GM23338 (cell line): ENCODE data around the gene YPEL4. TPM values are rescaled to one million over a fixed set of nuclear protein-coding genes. Genes with fewer than 3 reads are reported as not detected.

Source experiments
- CREB1 ChIP-seq: fragments of 250-450 bp; sonication (Bioruptor Pico); IDR thresholded peaks from 2 replicates; pipeline ENCODE4 v1.5.0; 2020; ENCODE audit warnings: low read depth, mild to moderate bottlenecking, moderate library complexity
- EZH2 ChIP-seq: fragments of 200-600 bp; sonication (generic); IDR thresholded peaks from one replicate; pipeline ENCODE4 v1.8.0; 2017; ENCODE audit warnings: antibody characterized with exemption, mild to moderate bottlenecking, low read depth; ENCODE audit not compliant: unreplicated experiment
- EZH2phosphoT487 ChIP-seq: fragments of 200-600 bp; sonication (generic); IDR thresholded peaks from one replicate; pipeline ENCODE4 v1.8.1; 2018; ENCODE audit warnings: antibody characterized with exemption; ENCODE audit not compliant: unreplicated experiment
- ZNF114 ChIP-seq: fragments of 250-450 bp; sonication (Bioruptor Pico); IDR thresholded peaks from 2 replicates; pipeline ENCODE4 v1.5.0; 2020; ENCODE audit warnings: mild to moderate bottlenecking, moderate library complexity
- polyA plus RNA-seq: library from polyadenylated mRNA; unstranded; fragments of >200 nt; fragmentation: Nextera tagmentation; extraction: Ambion mirVana; gene quantifications from 2 replicates; pipeline ENCODE4 v1.2.1, GENCODE V29; 2016
- total RNA-seq: library from RNA; depleted of rRNA; stranded (reverse); fragments of >200 nt; shearing (Covaris generic); gene quantifications from 2 replicates; pipeline ENCODE4 v1.2.3, GENCODE V29; 2014
- TF ChIP-seq, protein P1 (sequence below): fragments of 250-450 bp; sonication (Bioruptor Pico); IDR thresholded peaks from 2 replicates; pipeline ENCODE4 v1.5.0; 2020; ENCODE audit warnings: mild to moderate bottlenecking, moderate library complexity
- TF ChIP-seq, protein P2 (sequence below): IDR thresholded peaks from one replicate; pipeline ENCODE4 v1.6.1; 2018; ENCODE audit warnings: antibody characterized with exemption; ENCODE audit not compliant: unreplicated experiment
- TF ChIP-seq, protein P3 (sequence below), 2 experiments: fragments of 200-600 bp in 1 of 2; sonication (generic) in 1 of 2; conservative IDR thresholded peaks; 2 replicates each; pipeline versions ENCODE4 v1.5.1 to v1.6.1; 2016 to 2017; ENCODE audit warnings: antibody characterized with exemption in 2 of 2, low read depth in 2 of 2, mild to moderate bottlenecking in 2 of 2, moderate library complexity in 1 of 2

The YPEL4 gene
- total and polyA plus RNA-seq, 2 experiments from 2014 or later, result 1.1 TPM; not detected in 1

DNA sequence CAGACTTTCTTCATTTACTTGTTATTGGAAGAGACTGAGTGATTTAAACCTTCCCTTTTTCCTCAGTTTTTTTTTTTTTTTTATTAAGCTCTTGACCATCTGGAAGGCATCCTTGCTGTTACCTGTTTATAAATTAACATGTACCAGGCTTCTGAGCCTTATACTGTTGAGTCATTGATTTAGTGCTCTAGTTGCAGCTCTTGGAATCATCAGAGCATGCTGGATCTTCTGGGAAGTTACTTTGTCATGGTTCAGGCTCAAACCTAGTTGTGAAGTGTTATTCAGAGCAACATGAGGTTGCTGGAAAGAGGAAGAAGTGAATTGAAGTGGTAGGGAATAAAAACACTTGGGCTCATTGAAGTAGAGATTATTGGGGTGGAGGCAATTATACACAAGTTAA is 24.5 kb upstream of the YPEL4 start (continued):
- TF ChIP-seq, protein P1, sequence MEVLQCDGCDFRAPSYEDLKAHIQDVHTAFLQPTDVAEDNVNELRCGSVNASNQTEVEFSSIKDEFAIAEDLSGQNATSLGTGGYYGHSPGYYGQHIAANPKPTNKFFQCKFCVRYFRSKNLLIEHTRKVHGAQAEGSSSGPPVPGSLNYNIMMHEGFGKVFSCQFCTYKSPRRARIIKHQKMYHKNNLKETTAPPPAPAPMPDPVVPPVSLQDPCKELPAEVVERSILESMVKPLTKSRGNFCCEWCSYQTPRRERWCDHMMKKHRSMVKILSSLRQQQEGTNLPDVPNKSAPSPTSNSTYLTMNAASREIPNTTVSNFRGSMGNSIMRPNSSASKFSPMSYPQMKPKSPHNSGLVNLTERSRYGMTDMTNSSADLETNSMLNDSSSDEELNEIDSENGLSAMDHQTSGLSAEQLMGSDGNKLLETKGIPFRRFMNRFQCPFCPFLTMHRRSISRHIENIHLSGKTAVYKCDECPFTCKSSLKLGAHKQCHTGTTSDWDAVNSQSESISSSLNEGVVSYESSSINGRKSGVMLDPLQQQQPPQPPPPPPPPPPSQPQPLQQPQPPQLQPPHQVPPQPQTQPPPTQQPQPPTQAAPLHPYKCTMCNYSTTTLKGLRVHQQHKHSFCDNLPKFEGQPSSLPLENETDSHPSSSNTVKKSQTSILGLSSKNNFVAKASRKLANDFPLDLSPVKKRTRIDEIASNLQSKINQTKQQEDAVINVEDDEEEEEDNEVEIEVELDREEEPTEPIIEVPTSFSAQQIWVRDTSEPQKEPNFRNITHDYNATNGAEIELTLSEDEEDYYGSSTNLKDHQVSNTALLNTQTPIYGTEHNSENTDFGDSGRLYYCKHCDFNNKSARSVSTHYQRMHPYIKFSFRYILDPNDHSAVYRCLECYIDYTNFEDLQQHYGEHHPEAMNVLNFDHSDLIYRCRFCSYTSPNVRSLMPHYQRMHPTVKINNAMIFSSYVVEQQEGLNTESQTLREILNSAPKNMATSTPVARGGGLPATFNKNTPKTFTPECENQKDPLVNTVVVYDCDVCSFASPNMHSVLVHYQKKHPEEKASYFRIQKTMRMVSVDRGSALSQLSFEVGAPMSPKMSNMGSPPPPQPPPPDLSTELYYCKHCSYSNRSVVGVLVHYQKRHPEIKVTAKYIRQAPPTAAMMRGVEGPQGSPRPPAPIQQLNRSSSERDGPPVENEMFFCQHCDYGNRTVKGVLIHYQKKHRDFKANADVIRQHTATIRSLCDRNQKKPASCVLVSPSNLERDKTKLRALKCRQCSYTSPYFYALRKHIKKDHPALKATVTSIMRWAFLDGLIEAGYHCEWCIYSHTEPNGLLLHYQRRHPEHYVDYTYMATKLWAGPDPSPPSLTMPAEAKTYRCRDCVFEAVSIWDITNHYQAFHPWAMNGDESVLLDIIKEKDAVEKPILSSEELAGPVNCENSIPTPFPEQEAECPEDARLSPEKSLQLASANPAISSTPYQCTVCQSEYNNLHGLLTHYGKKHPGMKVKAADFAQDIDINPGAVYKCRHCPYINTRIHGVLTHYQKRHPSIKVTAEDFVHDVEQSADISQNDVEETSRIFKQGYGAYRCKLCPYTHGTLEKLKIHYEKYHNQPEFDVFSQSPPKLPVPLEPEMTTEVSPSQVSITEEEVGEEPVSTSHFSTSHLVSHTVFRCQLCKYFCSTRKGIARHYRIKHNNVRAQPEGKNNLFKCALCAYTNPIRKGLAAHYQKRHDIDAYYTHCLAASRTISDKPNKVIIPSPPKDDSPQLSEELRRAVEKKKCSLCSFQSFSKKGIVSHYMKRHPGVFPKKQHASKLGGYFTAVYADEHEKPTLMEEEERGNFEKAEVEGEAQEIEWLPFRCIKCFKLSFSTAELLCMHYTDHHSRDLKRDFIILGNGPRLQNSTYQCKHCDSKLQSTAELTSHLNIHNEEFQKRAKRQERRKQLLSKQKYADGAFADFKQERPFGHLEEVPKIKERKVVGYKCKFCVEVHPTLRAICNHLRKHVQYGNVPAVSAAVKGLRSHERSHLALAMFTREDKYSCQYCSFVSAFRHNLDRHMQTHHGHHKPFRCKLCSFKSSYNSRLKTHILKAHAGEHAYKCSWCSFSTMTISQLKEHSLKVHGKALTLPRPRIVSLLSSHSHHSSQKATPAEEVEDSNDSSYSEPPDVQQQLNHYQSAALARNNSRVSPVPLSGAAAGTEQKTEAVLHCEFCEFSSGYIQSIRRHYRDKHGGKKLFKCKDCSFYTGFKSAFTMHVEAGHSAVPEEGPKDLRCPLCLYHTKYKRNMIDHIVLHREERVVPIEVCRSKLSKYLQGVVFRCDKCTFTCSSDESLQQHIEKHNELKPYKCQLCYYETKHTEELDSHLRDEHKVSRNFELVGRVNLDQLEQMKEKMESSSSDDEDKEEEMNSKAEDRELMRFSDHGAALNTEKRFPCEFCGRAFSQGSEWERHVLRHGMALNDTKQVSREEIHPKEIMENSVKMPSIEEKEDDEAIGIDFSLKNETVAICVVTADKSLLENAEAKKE (CRISPR knock-in tag), result no peak
- TF ChIP-seq, protein P2, sequence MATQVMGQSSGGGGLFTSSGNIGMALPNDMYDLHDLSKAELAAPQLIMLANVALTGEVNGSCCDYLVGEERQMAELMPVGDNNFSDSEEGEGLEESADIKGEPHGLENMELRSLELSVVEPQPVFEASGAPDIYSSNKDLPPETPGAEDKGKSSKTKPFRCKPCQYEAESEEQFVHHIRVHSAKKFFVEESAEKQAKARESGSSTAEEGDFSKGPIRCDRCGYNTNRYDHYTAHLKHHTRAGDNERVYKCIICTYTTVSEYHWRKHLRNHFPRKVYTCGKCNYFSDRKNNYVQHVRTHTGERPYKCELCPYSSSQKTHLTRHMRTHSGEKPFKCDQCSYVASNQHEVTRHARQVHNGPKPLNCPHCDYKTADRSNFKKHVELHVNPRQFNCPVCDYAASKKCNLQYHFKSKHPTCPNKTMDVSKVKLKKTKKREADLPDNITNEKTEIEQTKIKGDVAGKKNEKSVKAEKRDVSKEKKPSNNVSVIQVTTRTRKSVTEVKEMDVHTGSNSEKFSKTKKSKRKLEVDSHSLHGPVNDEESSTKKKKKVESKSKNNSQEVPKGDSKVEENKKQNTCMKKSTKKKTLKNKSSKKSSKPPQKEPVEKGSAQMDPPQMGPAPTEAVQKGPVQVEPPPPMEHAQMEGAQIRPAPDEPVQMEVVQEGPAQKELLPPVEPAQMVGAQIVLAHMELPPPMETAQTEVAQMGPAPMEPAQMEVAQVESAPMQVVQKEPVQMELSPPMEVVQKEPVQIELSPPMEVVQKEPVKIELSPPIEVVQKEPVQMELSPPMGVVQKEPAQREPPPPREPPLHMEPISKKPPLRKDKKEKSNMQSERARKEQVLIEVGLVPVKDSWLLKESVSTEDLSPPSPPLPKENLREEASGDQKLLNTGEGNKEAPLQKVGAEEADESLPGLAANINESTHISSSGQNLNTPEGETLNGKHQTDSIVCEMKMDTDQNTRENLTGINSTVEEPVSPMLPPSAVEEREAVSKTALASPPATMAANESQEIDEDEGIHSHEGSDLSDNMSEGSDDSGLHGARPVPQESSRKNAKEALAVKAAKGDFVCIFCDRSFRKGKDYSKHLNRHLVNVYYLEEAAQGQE, result no peak
- TF ChIP-seq ZNF114 (no peak), EZH2 (no peak), CREB1 (CRISPR knock-in tag) (no peak), EZH2phosphoT487 (no peak)
- TF ChIP-seq, protein P3, sequence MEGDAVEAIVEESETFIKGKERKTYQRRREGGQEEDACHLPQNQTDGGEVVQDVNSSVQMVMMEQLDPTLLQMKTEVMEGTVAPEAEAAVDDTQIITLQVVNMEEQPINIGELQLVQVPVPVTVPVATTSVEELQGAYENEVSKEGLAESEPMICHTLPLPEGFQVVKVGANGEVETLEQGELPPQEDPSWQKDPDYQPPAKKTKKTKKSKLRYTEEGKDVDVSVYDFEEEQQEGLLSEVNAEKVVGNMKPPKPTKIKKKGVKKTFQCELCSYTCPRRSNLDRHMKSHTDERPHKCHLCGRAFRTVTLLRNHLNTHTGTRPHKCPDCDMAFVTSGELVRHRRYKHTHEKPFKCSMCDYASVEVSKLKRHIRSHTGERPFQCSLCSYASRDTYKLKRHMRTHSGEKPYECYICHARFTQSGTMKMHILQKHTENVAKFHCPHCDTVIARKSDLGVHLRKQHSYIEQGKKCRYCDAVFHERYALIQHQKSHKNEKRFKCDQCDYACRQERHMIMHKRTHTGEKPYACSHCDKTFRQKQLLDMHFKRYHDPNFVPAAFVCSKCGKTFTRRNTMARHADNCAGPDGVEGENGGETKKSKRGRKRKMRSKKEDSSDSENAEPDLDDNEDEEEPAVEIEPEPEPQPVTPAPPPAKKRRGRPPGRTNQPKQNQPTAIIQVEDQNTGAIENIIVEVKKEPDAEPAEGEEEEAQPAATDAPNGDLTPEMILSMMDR (conservative IDR thresholded peaks at IDR 0.05; ENCODE audit: low read depth in 2 of 2), result no peak
